Stimulated activated CD8-positive, alpha-beta memory T cell treated with anti-CD3 and anti-CD28 coated beads, Interleukin-2, amount 100 ng/mL, for 48 hours (primary cell): Measurements from ENCODE around the gene NUP107.

Experiments
- DNase-seq, 2 donors: peaks; one replicate each; pipeline ENCODE4 v3.0.0-alpha.2; 2020; ENCODE audit warnings: low read depth in 2 of 2

Gene NUP107

DNA sequence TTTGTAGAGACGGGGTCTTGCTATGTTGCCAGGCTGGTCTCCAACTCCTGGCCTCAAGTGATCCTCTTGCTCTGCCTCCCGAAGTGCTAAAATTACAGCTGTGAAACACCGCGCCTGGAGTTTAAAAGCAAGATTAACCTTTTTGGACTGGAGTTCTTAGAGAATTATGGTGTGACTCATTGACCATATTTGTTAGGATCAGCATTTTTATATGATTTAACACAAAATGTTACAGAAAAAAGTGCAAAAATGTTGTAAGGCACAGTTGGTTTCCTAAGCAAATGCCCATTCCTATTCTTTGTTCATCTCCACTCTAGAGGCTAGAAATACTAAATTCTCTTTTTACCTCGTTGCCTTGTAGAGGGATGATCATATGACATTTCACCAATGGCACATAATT lies 86.8 kb downstream of the NUP107 start:
- DNase-seq: no peak

DNA sequence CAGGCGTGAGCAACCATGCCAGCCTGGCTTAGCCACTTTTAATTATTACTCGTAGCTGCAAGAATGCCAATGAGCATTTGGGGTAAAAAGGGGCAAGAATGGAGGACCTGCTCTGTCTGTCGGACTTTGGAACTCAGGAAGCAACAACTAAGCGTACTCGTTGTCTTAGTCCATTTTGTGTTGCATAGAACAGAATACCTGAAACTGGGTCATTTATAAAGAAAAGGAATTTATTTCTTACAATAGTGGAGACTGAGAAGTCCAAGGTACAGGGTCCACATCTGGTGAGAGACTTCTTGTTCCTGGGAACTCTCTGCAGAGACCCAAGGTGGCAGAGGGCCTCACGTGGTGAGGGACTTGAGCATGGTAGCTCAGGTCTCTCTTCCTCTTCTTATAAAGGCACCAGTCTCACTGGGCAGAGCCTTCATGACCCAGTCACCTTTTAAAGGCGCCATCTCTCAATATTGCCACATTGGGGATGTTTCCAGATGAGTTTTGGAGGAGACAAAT lies 88.4 kb downstream of the NUP107 start:
- no peak for DNase-seq

DNA sequence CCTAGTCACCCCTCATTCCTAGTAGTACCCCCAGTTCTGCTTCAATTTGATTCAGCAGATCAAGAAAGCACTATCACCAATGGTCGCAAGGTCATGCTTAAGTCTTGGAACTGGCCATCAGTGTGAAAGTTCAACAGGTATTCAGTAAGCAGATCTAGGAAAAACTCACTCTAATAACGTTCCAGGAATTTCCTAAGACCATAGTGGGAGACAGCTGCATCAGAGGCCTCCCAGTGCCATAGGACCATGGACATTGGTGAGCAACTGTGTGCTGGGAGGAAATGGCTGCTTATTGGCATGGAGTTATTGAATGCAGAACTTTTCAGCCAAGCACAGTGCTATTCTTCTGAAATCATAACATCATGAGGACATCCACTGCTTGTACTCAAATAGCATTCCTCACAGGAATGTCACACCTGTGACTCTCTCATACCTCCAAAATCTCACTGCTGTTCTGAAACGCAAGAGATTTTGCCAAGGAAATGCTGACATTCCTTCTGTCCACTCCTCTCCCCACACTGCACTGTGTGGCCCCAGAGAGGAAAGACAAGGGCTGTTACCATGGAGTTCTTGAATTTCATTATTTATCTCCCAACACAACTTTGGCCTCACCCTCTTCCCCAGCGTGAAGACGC lies 90.3 kb downstream of the NUP107 start:
- DNase-seq: no peak

DNA sequence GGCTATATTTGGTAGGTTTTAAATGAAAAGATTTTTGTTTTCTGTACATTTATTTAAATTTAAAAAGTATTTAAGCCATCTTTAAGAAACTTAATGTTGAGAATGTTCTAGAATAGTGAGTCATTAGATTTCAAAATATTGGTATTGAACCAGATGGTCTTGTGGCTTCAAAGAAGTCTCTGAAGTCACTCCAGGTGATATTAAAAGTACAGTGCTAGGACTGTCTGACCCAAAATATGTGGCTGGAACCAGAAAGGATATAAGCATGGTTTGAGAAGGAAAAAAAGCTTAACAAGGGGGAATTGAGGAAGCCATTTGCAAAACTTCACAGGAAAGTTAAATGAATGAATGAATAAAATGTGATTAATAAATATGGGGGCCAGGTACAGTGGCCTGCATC lies 92.5 kb downstream of the NUP107 start:
- DNase-seq: no peak

DNA sequence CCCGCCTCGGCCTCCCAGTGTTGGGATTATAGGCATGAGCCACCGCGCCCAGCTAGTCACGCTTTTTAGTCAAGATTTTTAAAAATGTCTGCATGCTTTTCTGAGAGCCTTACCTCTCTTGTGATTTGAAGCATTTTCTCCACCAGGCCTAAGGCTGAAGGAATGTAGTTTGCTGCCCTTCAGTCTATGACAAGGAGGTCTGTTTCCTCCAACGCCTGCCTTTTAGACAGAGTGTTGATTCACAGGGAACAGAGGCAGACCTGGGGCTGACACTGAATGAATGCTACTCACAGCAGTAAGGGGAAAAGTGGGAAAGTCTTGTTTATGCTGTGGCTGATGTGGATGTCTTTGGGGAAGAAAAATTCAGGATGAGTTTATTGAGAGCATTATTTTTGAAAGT lies 94.0 kb downstream of the NUP107 start:
- DNase-seq: no peak

DNA sequence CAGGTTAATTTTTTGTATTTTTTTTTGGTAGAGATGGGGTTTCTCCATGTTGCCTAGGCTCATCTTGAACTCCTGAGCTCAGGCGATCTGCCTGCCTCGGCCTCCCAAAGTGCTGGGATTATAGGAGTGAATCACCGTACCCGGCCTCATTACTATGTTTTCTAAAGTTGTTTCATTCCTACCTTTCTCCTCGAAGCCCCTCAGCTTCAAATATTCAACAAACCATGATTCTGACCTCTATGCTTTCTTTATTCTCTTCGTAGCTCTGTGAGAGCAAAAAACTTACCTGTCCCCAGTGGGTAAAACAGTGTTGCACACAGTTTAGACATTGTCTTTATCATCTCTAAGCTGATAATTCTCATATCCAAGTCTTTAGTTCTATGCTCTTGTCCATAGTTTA lies 95.0 kb downstream of the NUP107 start:
- no peak for DNase-seq

DNA sequence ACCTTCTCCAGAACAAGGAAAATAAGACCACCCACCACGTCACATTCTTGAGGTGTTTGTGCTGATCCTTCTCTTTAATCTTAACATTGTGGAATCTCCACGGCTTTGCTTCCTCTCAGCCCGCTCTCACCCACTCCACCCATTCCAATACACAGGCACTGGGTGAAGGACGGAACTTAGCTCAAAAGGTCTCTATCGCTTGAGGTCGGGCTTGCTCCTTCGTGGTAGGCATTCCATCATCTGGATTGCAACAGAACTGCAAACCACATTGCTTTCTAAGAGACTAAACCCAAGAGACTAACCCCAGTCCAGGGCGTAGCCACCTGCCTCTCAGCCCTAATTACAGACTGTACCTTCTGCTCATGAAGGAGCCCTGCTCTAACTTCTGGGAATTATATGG lies 97.2 kb downstream of the NUP107 start:
- no peak for DNase-seq

DNA sequence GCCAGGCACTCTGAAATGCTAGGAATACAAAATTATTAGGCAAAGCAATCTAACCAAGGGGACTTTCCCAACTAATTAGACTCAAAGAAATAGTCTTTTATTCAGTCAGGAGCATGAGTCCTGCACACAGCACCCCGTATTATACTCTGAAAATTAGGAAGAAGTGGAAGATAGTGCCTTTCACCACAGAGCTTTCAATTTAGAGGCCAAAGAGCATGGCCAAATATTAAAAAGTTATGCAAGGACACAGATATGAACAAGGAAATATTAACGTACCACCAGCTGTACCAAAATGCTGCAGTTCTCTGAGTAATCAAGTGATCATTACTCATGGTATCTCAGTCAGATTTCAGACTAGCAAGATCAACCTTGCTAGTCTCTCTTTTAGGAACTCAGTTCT lies 98.6 kb downstream of the NUP107 start:
- DNase-seq: no peak

DNA sequence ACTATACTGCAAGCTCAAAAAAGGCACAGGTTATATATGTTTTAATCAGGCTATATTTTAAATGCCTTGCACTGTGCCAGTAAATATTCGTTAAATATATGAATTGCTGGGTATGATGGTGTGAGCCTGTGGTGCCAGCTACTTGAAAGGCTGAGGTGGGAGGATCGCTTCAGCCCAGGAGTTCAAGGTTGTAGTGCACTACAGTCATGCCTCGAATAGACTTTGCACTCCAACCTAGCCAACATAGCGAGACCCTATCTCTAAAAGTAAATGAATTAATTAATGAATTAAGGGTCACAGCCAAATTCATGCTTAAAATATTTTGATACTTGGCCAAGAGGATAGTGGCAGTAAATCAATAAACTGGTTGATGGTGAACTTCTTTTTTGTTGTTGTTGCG lies 99.0 kb downstream of the NUP107 start:
- DNase-seq: no peak

DNA sequence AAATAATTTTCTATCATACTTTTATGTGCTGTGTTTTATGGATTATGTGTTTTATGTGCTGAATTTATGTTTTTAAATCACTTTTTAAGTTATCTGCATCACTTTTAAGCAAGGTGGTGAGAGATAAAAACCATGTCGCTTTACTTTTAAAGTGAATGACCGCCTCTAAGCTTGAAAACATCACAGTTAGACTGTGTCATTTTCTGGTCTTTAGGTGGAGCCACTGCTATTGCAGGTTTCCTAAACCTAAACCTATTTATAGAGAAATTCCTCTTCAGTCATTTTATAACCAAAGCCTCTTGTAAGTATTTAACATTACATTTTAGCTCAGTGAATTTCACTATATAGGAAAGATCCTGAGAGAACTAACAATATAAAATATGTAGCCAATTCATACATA lies 100.2 kb downstream of the NUP107 start:
- no peak for DNase-seq

DNA sequence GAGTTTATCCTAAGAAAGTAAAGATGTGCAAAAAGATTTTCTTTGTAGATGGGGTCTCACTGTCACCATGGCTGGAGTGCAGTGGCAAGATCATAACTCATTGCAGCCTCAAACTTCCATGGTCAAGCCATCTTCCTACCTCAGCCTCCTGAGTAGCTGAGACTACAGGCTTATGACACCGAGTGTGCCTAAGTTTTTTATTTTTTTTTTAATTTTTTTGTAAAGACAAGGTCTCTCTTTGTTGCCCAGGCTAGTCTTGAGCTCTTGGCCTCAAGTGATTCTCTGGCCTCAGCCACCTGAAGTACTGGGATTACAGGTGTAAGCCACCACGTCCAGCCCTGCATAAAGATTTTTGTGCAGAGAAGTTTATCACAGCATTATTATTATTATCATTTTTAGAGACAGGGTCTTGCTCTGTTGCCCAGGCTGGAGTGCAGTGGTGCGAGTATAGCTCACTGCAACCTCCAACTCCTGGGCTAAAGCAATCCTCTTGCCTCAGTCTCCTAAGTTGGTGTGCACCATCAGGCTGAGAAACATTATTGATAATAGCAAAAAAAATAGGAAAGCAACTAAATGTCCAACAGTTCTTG lies 101.9 kb downstream of the NUP107 start:
- no peak for DNase-seq

DNA sequence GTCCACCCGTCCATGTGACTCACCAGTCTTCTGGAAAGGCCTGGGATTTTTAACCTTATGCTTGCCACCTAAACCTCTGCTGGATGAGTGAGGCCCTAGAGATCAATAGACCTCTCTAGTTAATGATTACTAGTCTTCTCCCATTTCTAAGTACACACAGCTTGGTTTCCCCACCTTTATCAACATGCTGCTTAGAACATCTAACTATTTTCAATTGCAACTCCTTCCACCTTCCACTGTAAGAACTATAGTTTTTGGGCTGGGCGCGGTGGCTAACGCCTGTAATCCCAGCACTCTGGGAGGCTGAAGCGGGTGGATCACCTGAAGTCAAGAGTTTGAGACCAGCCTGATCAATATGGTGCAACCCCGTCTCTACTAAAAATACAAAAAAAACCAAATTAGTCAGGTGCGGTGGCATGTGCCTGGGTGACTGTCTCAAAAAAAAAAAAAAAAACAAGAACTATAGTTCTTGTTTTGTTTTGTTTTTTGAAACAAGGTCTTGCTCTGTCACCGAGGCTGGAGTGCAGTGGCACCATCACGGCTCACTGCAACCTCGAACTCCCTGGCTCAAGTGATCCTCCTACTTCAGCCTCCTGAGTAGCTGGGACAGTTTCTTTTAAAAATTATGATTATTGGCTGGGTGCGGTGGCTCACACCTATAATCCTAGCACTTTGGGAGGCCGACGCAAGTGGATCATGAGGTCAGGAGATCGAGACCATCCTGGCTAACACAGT lies 102.5 kb downstream of the NUP107 start:
- DNase-seq: no peak

DNA sequence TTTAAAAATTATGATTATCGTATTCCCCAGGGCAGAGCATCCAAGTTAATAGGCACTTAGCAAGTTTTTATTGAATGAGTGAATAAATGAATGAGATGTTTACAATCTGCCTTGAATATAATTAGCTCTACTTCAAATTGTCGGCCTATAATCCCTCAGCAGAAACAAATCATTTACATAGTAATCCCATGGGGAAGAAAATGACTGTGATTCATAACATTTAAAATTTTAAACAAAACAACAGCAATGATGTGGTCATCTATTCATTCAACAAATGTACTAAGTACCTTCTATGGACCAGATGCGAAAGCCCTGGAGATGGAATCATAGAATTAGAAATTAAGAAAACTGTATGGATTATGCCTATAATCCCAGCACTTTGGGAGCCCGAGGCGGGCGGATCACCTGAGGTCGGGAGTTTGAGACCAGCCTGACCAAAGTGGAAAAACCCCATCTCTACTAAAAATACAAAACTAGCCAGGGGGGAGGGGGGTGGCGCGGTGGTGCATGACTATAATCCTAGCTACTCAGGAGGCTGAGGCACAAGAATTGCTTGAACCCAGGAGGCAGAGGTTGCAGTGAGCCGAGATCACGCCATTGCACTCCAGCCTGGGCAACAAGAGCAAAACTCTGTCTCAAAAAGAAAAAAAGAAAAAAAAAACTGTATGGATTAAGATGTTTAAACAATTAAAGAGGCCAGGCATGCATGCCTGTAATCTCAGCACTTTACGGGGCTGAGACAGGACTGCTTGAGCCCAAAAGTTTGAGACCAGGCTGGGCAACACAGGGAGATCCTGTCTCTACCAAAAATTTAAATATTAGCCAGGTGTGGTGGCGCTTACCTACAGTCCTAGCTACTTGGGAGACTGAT lies 103.5 kb downstream of the NUP107 start:
- DNase-seq: no peak

DNA sequence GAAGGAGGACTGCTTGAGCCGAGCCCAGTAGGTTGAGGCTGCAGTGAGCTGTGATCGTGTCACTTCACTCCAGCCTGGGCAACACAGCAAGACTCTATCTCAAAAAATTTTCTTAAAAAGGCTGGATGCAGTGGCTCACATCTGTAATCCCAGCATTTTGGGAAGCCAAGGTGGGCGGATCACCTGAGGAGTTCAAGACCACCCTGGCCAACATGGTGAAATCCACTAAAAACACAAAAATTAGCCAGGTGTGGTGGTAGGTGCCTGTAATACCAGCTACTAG lies 104.1 kb downstream of the NUP107 start:
- no peak for DNase-seq

DNA sequence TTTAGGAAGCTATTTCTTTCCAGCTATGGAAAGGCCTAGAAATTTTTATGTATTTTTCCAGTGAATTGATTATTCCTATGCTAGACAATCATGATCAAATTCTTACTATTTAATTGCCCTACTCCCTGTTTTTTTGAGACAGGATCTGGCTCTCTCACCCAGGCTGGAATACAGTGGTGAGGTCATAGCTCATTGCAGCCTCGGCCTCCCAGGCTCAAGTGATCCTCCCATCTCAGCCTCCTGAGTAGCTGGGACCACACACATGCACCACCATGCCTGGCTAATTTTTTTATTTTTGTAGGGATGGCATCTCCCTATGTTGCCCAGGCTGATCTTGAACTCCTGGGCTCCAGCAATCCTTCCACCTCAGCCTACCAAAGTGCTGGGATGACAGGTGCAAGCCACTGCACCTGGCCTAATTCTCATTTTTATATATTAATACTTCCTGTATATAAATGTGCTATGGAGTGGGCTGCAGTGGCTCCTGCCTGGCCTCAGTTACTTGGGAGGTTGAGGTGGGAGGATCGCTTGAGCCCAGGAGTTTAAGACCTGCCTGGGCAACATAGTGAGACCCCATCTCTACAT lies 105.2 kb downstream of the NUP107 start:
- DNase-seq: no peak

DNA sequence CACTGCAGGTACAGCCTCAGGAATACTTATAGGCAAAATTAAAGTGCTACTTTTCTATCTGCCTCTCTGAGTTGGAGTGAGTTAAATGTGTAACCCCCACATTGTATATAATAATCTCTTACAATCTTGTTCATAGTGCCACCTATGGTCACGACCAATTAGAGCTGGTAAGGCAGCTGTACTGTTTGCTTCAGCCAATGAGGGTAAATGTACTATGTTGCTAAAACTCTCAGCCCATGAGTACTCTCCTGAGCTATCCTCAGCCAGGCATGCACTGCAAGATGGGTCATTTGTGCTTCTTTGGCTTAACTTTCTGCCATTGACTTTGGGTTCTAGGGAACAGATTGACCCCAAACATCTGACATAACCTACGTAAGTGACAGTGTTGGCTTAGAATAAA lies 106.2 kb downstream of the NUP107 start:
- DNase-seq: no peak

DNA sequence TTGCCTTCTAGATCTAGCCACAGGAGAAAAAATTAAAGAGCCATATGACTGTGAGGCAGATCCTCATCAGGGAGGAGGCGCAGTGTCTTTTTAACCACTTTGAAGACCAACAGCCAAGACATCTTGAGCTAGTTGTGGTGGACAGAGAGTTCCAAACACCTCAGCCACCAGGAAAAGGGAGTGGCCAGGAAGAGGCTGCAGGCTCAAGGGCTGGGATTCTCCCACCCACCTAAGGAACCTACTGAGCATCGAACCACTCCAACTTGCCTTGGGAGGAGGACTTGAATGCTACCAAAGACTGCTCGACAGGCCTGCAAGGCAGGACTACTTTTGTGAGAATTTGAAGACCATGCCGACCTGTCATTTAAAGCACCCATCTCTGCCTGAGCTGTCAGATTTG lies 106.7 kb downstream of the NUP107 start:
- DNase-seq: no peak

DNA sequence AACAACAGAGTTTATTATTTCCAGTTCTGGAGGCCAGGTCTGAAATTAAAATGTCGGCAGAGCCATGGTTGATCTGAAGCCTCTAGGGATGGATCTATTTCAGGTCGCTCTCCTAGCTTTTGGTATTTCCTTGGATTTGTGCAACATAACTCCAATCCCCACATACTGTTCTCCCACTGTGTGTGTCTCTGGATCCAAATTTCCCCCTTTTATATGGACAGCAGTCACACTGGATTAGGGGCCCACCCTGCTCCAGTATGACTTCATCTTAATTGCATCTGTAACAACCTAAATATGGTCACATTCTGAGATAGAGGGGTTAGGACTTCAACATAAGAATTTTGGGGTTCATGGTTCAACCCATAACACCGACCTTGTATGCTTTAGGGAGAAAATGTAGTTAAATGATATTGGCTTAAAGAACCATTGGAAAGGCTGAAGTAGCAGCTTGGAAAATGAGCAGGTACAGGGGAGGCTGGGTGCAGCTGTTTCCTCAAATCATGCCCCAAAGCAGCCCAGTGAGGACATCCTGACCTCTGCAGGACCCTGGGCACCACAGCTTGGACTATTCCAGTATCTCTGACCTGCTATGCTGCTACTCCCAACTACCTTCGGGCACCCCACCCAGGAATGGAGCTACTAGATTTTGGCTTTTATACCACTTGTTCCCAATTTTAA lies 107.3 kb downstream of the NUP107 start:
- no peak for DNase-seq

DNA sequence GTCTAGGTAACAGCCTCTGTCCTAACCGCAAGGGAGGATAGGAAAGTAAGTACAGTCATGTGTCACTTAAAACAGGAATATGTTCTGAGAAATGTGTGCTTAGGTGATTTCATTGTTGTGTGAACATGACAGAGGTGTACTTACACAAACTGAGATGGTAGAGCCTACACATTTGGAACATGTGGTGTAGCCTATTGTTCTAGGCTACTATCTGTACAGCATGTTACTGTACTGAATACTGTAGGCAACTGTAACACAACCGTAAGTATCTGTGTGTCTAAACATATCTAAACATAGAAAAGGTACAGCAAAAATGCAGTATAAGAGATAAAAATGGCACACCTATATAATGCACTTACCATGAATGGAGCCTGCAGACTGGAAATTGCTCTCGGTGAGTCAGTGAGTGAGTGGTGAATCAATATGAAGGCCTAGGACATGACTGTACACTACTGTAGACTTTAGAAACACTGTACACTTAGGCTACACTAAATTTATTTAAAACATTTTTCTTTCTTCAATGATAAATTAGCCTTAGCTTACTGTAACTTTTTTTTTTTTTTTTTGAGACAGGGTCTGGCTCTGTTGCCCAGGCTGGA lies 108.0 kb downstream of the NUP107 start:
- no peak for DNase-seq
